ENCODE measurements around the gene FMO2. TPM values are rescaled to one million over a fixed set of nuclear protein-coding genes. Genes with fewer than 3 reads are reported as not detected.
"Not testable (repeated sequence)": the region's sequence is repeated elsewhere in the genome, so short reads cannot be mapped to it uniquely, and the experiment has no call there.

Gene FMO2
- total RNA-seq, 2 experiments from 2014 or later = not detected

DNA sequence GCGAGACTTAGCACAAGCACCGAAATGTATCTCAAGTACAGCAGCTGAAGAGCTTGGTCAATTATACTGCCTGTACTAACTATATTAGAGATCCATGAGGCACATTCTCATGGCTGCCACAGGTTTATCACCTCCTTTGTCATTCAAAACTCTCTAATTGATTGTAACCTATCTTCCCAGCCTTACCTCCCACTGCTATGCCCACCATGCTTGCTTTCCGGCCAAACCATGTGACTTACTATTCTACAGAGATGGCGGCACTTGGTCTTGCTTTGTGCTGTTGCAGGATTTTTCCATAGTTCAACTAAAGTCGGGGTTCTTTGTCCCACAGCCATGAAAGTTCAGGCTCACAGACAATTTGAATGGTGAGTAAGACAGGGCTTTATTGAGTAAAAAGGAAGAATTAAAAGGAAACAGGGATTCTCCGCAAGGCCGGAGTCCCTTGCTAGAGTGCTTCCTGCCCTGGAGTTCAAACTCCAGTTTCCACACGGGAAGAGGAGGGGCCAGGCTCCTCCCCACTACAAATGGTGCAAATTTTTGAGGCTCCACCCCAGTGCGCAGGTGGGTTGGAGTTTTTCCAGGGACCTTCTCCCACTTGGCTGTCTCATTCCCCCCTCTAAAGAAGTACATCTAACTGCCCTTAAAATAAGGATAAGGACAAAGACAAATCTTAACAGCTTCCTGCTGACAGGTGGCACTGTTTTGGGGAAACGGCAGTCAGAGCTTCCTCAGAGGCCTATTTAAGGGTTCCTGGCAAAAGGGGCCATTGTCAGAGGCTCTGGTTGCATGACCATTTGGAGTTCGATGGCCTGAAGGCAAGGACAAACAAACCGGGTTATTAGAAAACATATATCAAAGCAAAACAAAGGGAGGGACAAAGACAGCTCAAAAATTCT is 28.7 kb downstream of the FMO2 start:
- Mint-ChIP-seq H3K4me1 (ENCODE audit: low read depth) (no peaks in the 10 kb centered on the region), H3K27ac (no peak overlapping the region), H3K4me3 (no peak overlapping the region), H3K27me3 (ENCODE audit: low read depth) (peaks cover 3% of the 10 kb centered on the region), H3K36me3 (ENCODE audit: low read depth) (no peaks in the 10 kb centered on the region), H3K9me3 (ENCODE audit: insufficient read depth) (no peaks in the 10 kb centered on the region)
- POLR2A ChIA-PET = no interaction called here
- ATAC-seq (no peak), DNase-seq (no peak)
- CTCF ChIA-PET = interaction anchor here (1.3 kb wide), 1 partner anchor 13 kb away, joined by 4 read pairs; no protein-coding TSS in a partner anchor

DNA sequence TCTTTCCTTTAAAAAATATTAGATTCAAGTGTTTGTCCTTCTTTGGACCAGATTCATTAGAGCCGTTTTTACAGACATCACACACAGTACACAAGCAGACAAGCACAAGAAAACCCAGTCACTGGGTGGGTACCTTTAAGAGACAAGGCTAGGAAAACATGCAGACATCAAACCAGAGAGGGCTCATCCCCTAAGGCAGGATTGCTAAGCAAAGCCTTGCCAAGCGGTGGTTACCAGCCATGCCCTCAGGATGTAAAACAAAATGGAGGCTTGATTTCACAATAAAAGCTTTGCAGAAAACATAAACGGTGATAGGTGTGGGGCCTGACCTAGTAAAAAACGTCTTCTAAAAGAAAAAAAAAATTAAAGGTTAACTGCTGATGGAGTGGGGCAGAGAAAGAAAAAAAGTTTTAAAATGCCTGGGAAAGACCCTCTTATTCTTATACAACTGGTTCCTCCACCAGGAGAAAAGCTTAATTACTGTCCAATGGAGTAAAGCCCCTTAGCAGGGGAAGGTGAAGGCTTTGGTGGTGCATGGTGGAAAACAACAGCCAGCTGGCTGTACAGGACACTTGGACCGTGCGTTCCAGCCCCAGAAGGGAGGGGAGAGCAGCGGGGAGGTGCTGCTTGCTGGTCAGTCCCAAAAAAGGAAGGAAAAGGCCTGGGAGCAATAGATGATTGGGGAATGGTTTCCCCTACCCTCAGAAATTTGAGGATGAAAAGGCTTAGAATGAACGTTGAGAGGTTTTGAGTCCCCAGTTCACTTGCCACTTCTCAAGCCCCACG is 32.8 kb downstream of the FMO2 start:
- no peaks in the 10 kb centered on the region for H3K27me3 Mint-ChIP-seq (ENCODE audit: low read depth)
- no peaks in the 10 kb centered on the region for H3K4me1 Mint-ChIP-seq (ENCODE audit: low read depth)
- H3K4me3 Mint-ChIP-seq = no peak overlapping the region
- no peaks in the 10 kb centered on the region for H3K36me3 Mint-ChIP-seq (ENCODE audit: low read depth)
- no peaks in the 10 kb centered on the region for H3K9me3 Mint-ChIP-seq (ENCODE audit: insufficient read depth)
- no peak for DNase-seq
- no peak overlapping the region for H3K27ac Mint-ChIP-seq
- no peak for ATAC-seq
- ChIA-PET CTCF (no interaction called here), POLR2A (no interaction called here)

DNA sequence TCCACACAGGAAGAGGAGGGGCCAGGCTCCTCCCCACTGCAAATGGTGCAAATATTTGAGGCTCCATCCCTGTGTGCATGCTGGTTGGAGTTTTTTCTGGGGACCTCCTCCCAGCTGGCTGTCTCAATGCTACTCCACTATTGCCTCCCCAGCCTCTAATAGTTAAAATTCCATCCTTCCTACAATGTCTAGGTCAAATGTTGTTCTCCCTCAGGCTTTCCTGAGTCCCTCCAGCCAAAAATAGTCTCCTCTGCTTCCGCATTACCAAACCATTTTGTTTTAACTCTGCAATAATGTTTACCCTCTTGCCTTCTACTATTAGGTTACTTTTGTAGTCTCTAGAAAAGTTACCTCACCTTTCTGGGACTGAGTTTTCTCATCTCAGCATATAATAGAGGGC is 33.6 kb downstream of the FMO2 start:
- ChIA-PET CTCF (no interaction called here), POLR2A (no interaction called here)
- ATAC-seq (no peak), DNase-seq (no peak)
- Mint-ChIP-seq H3K9me3 (ENCODE audit: insufficient read depth) (no peaks in the 10 kb centered on the region), H3K4me3 (no peak overlapping the region), H3K4me1 (ENCODE audit: low read depth) (no peaks in the 10 kb centered on the region), H3K27ac (no peak overlapping the region), H3K27me3 (ENCODE audit: low read depth) (no peaks in the 10 kb centered on the region), H3K36me3 (ENCODE audit: low read depth) (no peaks in the 10 kb centered on the region)

DNA sequence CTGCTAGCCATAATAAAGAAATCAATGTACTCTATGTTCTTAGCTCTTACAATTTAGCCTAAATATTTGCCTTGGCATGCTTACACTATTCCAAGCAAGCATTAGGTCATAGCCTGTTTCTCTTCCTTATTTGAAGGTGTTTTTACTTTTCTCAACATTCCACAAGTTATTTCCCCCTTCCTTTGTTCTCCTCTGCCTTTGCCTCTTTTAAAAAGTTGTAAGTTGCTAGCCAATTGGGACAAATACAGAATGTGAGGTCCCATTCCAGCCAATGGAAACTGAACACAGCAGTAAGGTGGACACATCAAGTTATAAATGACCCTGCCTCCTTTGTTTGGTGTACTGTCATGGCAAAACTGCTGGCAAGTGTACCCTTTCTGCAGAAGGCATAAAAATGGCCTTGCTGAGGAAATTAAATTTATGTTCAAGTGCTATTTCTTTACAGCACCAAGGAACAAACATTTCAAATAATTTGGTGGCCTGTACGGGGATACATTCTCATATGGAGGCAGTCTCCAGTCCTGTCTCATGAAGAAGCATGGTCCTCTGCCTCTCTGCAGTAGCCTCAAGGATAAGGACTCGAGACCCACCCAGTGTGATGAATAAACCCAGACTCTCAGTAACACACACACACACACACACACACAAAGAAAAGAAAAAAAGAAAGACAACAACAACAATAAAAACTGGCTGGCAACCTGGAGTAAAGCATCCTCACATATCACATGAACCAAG is 34.4 kb downstream of the FMO2 start:
- Mint-ChIP-seq H3K4me1 (ENCODE audit: low read depth) (no peaks in the 10 kb centered on the region), H3K36me3 (ENCODE audit: low read depth) (no peaks in the 10 kb centered on the region), H3K9me3 (ENCODE audit: insufficient read depth) (no peaks in the 10 kb centered on the region), H3K27ac (no peak overlapping the region), H3K4me3 (no peak overlapping the region), H3K27me3 (ENCODE audit: low read depth) (no peaks in the 10 kb centered on the region)
- ATAC-seq = no peak
- POLR2A ChIA-PET = no interaction called here
- no peak for DNase-seq
- CTCF ChIA-PET = no interaction called here

DNA sequence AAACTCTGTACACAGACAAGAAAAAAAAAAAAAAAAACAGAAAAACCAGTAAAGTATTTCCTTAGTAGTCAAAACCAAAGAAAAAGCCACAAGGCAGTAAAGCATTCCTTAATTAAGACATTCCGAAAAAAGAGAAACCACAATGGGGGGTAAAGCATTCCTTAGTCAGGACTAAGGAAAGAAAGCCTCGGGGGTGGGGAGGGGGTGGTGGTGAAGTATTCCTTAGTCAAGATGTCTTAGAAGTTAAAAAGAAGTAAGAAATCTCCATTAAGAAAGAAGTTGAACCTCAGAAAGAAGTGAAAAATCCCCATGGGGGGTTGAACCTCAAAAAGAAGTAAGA is 35.0 kb downstream of the FMO2 start:
- ATAC-seq (no peak), DNase-seq (no peak)
- H3K36me3 Mint-ChIP-seq (ENCODE audit: low read depth) = no peaks in the 10 kb centered on the region
- POLR2A ChIA-PET = no interaction called here
- H3K9me3 Mint-ChIP-seq (ENCODE audit: insufficient read depth) = no peaks in the 10 kb centered on the region
- H3K27ac Mint-ChIP-seq = no peak overlapping the region
- no peak overlapping the region for H3K4me3 Mint-ChIP-seq
- H3K27me3 Mint-ChIP-seq (ENCODE audit: low read depth) = no peaks in the 10 kb centered on the region
- CTCF ChIA-PET = no interaction called here
- H3K4me1 Mint-ChIP-seq (ENCODE audit: low read depth) = no peaks in the 10 kb centered on the region

DNA sequence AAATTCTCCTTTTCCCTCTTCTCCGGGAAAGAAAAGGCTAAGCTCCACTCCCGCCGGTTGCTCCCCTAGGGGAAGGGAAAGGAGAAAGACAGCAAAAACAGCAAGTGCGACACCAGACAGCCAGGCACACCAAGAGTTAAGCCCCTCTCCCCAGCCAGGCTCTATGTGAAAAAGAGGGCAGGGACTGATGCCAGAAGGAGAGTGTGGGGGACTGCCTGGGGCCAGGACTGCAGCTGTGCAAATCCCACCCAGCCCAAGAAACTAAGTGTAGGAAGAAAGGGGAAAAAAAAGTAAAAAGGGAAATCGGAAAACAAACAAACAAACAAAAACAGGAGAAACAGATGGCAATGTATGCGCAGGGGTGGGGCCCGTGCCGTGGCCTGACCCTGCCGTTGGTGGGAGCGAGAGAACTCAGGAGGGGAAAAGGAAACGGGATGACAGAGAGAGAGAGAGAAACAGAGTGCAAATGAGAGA is 35.5 kb downstream of the FMO2 start:
- ChIA-PET POLR2A (no interaction called here), CTCF (no interaction called here)
- Mint-ChIP-seq H3K4me3 (no peak overlapping the region), H3K27ac (no peak overlapping the region), H3K36me3 (ENCODE audit: low read depth) (no peaks in the 10 kb centered on the region), H3K4me1 (ENCODE audit: low read depth) (no peaks in the 10 kb centered on the region), H3K9me3 (ENCODE audit: insufficient read depth) (no peaks in the 10 kb centered on the region), H3K27me3 (ENCODE audit: low read depth) (no peaks in the 10 kb centered on the region)
- no peak for ATAC-seq
- DNase-seq = no peak

DNA sequence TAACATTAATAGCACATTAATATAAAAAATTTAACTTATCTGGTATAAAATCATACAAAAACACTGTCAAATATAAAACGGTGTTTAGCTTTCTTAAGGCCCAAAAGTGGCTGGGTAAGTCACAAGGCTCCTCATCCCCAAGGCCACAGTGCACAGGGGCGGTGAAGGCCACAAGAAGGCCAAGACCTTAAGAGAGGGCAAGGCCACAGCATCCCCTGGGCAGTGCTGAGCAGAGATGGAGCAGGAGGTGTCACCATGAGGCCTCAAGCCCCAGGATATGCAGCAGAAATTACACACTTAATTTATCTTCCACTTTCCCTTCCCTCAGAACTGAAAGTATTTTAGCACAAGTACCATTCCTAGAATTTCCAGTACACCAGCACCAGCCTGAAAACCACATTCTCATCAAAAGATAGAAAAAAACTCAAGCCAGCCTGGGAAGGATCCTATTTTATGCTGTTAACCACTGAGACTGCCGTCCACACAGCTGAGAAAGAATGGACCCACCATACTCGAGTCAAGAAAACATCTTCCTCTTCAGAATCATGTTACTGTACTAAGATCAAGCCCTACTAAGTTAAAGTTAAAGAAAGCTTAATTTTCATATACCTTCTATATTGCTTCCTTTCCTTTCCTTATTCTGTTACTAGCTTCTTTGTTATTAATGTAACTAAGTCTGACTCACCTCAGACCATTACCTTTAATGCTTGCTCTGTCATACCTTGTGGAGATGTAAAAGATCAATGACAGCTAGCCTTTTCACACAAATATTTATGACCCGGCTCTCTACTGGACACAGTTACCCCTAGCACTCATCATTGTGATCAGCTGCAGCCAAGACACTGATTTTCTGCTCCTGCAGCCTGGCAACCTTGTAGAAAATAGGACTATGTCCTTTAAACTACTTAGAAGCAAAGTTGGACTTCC is 36.8 kb downstream of the FMO2 start:
- POLR2A ChIA-PET = no interaction called here
- H3K9me3 Mint-ChIP-seq (ENCODE audit: insufficient read depth) = no peaks in the 10 kb centered on the region
- CTCF ChIA-PET = interaction anchor here (1.3 kb wide), 1 partner anchor 24 kb away, joined by 3 read pairs; no protein-coding TSS in a partner anchor
- no peak for DNase-seq
- no peaks in the 10 kb centered on the region for H3K27me3 Mint-ChIP-seq (ENCODE audit: low read depth)
- no peak for ATAC-seq
- H3K4me1 Mint-ChIP-seq (ENCODE audit: low read depth) = no peaks in the 10 kb centered on the region
- no peak overlapping the region for H3K4me3 Mint-ChIP-seq
- H3K27ac Mint-ChIP-seq = no peak overlapping the region
- no peaks in the 10 kb centered on the region for H3K36me3 Mint-ChIP-seq (ENCODE audit: low read depth)

DNA sequence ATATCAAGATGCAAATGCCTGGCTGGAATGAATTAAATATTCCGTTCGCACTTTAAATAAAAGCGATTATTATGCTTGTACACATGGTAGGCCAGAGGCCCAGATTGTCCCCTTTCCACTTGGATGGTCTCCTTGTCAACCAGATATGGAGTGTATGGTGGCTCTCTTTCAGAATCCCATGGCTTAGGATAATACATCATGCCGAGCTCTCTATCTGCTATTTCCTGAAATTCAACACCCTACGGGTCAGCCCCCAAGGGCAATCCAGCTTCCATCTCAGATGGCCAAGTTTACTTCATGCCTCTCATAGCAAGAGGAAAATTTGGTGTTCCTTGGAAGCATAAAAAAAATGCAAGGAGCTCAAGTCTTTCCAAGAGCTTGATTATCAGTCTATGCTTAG is 37.8 kb downstream of the FMO2 start:
- no peak for DNase-seq
- no peaks in the 10 kb centered on the region for H3K9me3 Mint-ChIP-seq (ENCODE audit: insufficient read depth)
- ChIA-PET POLR2A (no interaction called here), CTCF (interaction anchor here (1.1 to 1.3 kb wide), 2 partner anchors 23 to 91 kb away, joined by 3 to 4 read pairs; partner anchors contain the start of gene FMO4)
- H3K4me1 Mint-ChIP-seq (ENCODE audit: low read depth) = no peaks in the 10 kb centered on the region
- H3K4me3 Mint-ChIP-seq = no peak overlapping the region
- no peaks in the 10 kb centered on the region for H3K27me3 Mint-ChIP-seq (ENCODE audit: low read depth)
- ATAC-seq = no peak
- H3K36me3 Mint-ChIP-seq (ENCODE audit: low read depth) = no peaks in the 10 kb centered on the region
- H3K27ac Mint-ChIP-seq = no peak overlapping the region

DNA sequence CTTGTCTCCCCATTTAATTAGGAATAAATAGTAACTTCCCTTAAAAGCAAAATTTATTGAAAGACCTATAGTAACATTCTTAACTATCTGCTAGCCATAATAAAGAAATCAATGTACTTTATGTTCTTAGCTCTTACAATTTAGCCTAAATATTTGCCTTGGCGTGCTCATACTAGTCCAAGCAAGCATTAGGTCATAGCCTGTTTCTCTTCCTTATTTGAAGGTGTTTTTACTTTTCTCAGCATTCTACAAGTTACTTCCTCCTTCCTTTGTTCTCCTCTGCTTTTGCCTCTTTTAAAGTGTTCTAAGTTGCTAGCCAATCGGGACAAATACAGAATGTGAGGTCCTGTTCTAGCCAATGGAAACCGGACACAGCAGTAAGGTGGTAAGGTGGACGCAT is 39.2 kb downstream of the FMO2 start:
- H3K27me3 Mint-ChIP-seq (ENCODE audit: low read depth); CTCF ChIA-PET; ATAC-seq; H3K4me1 Mint-ChIP-seq (ENCODE audit: low read depth); DNase-seq; POLR2A ChIA-PET; H3K9me3 Mint-ChIP-seq (ENCODE audit: insufficient read depth); H3K4me3 Mint-ChIP-seq; H3K27ac Mint-ChIP-seq; H3K36me3 Mint-ChIP-seq (ENCODE audit: low read depth): not testable (repeated sequence)

DNA sequence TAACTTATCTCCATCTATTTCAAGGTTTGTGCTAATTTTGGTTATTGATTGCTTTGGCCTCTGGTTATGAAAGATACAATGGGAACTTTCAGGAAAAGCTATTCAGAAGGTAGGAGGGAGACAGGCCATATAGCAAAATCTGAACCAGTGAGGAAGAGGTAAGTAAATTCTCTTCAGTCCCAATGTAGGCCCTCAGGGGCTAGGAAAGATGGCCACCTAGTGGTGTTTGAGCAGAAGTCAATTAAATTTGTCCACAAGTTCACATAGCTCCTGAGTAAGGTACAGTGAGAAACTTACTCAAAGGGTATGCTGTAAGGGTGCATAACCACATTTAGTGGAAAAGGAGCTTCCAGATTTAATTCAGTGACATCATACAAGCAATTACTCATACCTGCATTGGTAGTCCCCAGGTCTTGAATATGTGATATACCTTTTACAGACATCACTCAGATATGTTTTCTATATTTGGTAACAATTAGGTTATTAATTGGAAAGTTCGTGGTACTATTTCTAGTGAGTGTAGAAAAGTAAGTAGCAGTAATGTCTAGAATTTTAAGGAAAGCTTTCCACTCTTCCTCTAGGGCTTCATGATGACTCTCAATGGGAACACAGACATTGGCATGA is 41.8 kb downstream of the FMO2 start:
- Mint-ChIP-seq H3K4me1 (ENCODE audit: low read depth) (no peaks in the 10 kb centered on the region), H3K4me3 (no peak overlapping the region), H3K36me3 (ENCODE audit: low read depth) (no peaks in the 10 kb centered on the region), H3K9me3 (ENCODE audit: insufficient read depth) (no peaks in the 10 kb centered on the region), H3K27ac (no peak overlapping the region), H3K27me3 (ENCODE audit: low read depth) (peaks cover 10% of the 10 kb centered on the region)
- DNase-seq (peak; percentile 27), ATAC-seq (peak; percentile 70)
- ChIA-PET POLR2A (no interaction called here), CTCF (interaction anchor here (0.7 to 3.4 kb wide), 9 partner anchors 12 to 565 kb away, joined by 3 to 18 read pairs (median 4); partner anchors contain the start of gene FMO4)

DNA sequence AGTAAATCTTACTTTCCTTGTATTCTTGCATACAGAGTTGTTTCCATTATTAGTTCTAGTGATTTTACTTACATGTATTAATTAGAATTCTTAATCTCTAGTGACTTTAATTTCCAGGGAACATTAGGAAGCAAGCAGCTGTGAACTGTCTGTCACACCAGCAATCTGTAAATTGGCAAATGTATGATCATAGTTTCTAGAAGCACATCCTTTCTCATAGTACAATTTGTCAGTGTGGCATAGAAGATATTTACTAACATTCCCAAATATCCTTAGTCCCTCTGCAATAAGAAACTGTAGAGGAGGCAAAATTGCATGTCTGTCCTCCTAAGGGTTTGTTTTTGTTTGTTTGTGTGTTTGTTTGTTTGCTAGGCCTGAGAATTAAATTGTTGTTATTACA is 46.2 kb downstream of the FMO2 start:
- ATAC-seq (no peak), DNase-seq (no peak)
- H3K4me1 Mint-ChIP-seq (ENCODE audit: low read depth) = no peaks in the 10 kb centered on the region
- no peak overlapping the region for H3K27ac Mint-ChIP-seq
- no peaks in the 10 kb centered on the region for H3K9me3 Mint-ChIP-seq (ENCODE audit: insufficient read depth)
- ChIA-PET POLR2A (no interaction called here), CTCF (interaction anchor here (1.1 to 1.3 kb wide), 2 partner anchors 20 to 82 kb away, joined by 3 to 4 read pairs; no protein-coding TSS in a partner anchor)
- no peak overlapping the region for H3K4me3 Mint-ChIP-seq
- no peaks in the 10 kb centered on the region for H3K36me3 Mint-ChIP-seq (ENCODE audit: low read depth)
- peaks cover 12% of the 10 kb centered on the region for H3K27me3 Mint-ChIP-seq (ENCODE audit: low read depth)
